Stimulated activated CD4-positive, alpha-beta T cell treated with anti-CD3 and anti-CD28 coated beads, Interleukin-1b, Interleukin-23, amount 100 ng/mL, for 4 hours (primary cell): ENCODE data around the gene EPHA8.

Experiments used
- DNase-seq, 2 donors: peaks; one replicate each; pipeline ENCODE4 v3.0.0-alpha.2; 2020; ENCODE audit warnings: low read depth in 2 of 2

EPHA8 gene

GRCh38 chr1:22562584-22563583 lies at the start of gene EPHA8:
Gene EPHA8, plus strand, starts transcription at chr1:22563489. Its CDS starts 147 bp downstream, at chr1:22563636.
- no peak for DNase-seq

GRCh38 chr1:22516906-22517571 lies 46.2 kb upstream of the EPHA8 start:
- no peak for DNase-seq

- DNase-seq: no peak
These were observed 45.3 kb upstream of the EPHA8 start for GRCh38 chr1:22517956-22518355.

GRCh38 chr1:22518379-22518778 lies 44.9 kb upstream of the EPHA8 start:
- DNase-seq: no peak

GRCh38 chr1:22520871-22521270 lies 42.4 kb upstream of the EPHA8 start:
- no peak for DNase-seq

GRCh38 chr1:22521692-22522091 lies 41.6 kb upstream of the EPHA8 start:
- no peak for DNase-seq

- DNase-seq: no peak
These were observed 41.0 kb upstream of the EPHA8 start for GRCh38 chr1:22522221-22522743.

GRCh38 chr1:22524481-22524880 lies 38.8 kb upstream of the EPHA8 start:
- DNase-seq: no peak

GRCh38 chr1:22525211-22525610 lies 38.1 kb upstream of the EPHA8 start:
- no peak for DNase-seq

GRCh38 chr1:22525646-22526045 lies 37.6 kb upstream of the EPHA8 start:
- DNase-seq: no peak

GRCh38 chr1:22526098-22526497 lies 37.2 kb upstream of the EPHA8 start:
- DNase-seq: no peak

- no peak for DNase-seq
These were observed 36.6 kb upstream of the EPHA8 start for GRCh38 chr1:22526677-22527076.

- DNase-seq: no peak
These were observed 36.2 kb upstream of the EPHA8 start for GRCh38 chr1:22527122-22527521.

- no peak for DNase-seq
These were observed 35.6 kb upstream of the EPHA8 start for GRCh38 chr1:22527555-22528296.

GRCh38 chr1:22528451-22528850 lies 34.8 kb upstream of the EPHA8 start:
- no peak for DNase-seq

- DNase-seq: no peak
These were observed 33.2 kb upstream of the EPHA8 start for GRCh38 chr1:22529901-22530621.

GRCh38 chr1:22530715-22531114 lies 32.6 kb upstream of the EPHA8 start:
- no peak for DNase-seq

GRCh38 chr1:22531251-22531650 lies 32.0 kb upstream of the EPHA8 start:
- no peak for DNase-seq

GRCh38 chr1:22533244-22533895 lies 29.9 kb upstream of the EPHA8 start:
- DNase-seq: no peak

- no peak for DNase-seq
These were observed 28.3 kb upstream of the EPHA8 start for GRCh38 chr1:22534951-22535350.

- DNase-seq: no peak
These were observed 27.9 kb upstream of the EPHA8 start for GRCh38 chr1:22535399-22535798.
